Prostate gland (tissue), 2 donors: ENCODE data around the gene AGBL5.

Experiments used
- CTCF ChIP-seq, 4 experiments: fragments of 200-600 bp in 2 of 4; fragments of 450-650 bp in 2 of 4; sonication (generic) in 2 of 4; IDR thresholded peaks; 1 replicate in 3 of 4; 2 replicates in 1 of 4; pipeline ENCODE4 v1.5.1; 2016 to 2019; ENCODE audit warnings: antibody characterized with exemption in 4 of 4, mild to moderate bottlenecking in 2 of 4, moderate library complexity in 2 of 4
- POLR2A ChIP-seq: fragments of 450-650 bp; IDR thresholded peaks from one replicate; pipeline ENCODE4 v1.6.1; 2016; ENCODE audit warnings: antibody characterized with exemption, mild to moderate bottlenecking
- POLR2AphosphoS5 ChIP-seq: sonication (generic); formaldehyde crosslinking; IDR thresholded peaks from one replicate; pipeline ENCODE4 v1.6.1; 2017; ENCODE audit warnings: antibody characterized with exemption

GRCh38 chr2:27009716-27010115 lies 41.8 kb upstream of the AGBL5 start:
- TF ChIP-seq CTCF (IDR thresholded peaks at IDR 0.05) = no peak
- no peak for TF ChIP-seq POLR2AphosphoS5
- TF ChIP-seq POLR2A = no peak
